Activated CD4-positive, alpha-beta T cell treated with anti-CD3 and anti-CD28 coated beads, Interleukin-2, amount 50 U/mL, for 24 hours (primary cell): ENCODE measurements around the gene GTF2F1.
"Not testable (repeated sequence)": the region's sequence is repeated elsewhere in the genome, so short reads cannot be mapped to it uniquely, and the experiment has no call there.

ENCODE experiments used
- DNase-seq, 2 donors: peaks; one replicate each; pipeline ENCODE4 v3.0.0-alpha.2; 2020; ENCODE audit warnings: low read depth in 1 of 2, low spot score in 1 of 2

Gene GTF2F1, protein sequence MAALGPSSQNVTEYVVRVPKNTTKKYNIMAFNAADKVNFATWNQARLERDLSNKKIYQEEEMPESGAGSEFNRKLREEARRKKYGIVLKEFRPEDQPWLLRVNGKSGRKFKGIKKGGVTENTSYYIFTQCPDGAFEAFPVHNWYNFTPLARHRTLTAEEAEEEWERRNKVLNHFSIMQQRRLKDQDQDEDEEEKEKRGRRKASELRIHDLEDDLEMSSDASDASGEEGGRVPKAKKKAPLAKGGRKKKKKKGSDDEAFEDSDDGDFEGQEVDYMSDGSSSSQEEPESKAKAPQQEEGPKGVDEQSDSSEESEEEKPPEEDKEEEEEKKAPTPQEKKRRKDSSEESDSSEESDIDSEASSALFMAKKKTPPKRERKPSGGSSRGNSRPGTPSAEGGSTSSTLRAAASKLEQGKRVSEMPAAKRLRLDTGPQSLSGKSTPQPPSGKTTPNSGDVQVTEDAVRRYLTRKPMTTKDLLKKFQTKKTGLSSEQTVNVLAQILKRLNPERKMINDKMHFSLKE

DNA sequence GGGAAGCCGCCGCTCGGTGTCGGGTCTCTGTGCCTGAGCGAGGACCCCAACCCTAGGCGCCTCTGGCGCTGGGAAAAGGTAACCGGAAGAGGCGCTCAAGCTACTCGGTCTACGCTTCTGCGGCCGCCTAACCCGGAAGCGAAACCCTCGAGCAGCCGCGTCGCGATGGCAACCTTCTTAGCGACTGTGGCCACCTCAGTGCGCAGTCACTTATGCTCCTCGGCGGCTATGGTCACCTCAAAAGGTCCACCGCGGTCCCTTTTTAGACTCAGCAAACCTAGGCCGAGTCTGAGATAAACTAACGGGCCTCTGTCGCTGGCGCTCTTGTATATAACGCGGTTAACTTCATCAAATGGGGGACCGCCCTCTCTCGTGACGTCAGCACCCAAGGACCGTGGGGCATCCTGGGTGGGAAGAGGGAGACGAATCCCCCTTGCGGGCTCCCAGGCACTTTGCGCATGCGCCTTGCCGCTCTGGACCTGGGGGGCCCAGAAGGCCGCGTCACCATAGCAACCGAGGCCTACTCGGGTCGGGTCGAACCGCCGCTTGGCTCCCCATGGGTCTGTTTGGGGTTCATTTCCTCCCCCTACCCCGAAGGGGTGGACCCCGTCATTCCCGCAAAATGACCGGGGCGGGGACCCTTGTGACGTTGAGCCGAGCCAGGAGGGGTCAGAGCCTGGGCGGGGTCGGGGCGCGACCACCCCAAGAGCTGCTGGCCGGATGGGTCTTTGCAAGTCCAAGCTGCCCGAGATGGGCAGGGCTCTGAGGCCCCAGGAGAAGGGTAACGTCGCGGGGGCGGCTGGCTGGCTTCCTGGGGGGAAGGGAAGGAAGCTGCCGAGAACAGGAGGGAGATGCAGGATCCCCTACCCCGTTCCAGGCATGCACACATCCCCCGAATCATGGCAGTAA lies at the start of gene GTF2F1:
Gene GTF2F1, minus strand, starts transcription at position 91 of the 909 bp plus-strand sequence. CDS start 169 bp downstream, outside the sequence.
- peak; percentile 89 to 90 for DNase-seq

DNA sequence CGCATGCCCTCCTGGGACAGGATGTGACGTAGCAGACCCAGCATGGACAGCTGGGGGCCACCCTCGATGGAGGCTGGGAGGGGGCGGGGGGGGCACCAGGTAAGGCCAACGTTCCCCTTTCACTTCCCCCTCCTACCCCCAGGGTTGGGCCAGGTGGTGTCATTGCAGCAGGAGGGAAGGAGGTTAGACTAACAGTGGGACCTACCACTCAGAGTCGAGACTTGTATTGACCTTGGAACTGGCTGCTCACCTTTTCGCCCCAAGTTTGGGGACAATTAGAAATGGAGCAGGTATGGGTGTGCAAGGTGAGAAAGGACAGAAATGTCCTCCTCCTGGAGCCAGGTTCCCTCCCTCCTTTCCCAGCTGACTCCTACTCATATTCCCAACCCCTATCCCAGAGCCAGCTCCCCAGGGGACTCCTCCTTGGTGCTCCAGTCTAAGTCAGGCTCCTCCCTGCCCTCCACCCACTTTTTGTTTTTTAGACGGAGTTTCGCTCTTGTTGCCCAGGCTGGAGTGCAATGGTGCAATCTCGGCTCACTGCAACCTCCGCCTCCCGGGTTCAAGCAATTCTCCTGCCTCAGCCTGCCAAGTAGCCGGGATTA lies 49.2 kb upstream of the GTF2F1 start:
- no peak for DNase-seq

DNA sequence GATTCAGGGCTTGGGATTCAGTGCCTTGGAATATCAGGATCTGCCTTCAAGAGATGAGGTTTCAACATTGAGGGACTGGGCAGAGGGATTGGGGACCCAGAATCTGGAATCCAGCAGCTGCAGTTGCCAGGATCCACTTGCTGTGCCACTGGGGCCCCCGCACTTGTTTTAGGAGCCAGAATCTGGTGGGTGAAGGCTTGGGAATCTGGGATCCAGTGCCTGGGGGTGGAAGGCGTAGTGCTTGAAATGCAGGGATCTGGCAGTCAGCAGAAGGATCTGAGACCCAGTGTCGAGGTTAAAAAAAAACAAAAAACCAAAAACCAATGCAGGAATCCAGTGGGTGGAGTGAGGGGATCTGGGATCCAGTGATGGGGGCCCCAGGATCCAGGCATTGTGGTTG lies 47.9 kb upstream of the GTF2F1 start:
- no peak for DNase-seq

DNA sequence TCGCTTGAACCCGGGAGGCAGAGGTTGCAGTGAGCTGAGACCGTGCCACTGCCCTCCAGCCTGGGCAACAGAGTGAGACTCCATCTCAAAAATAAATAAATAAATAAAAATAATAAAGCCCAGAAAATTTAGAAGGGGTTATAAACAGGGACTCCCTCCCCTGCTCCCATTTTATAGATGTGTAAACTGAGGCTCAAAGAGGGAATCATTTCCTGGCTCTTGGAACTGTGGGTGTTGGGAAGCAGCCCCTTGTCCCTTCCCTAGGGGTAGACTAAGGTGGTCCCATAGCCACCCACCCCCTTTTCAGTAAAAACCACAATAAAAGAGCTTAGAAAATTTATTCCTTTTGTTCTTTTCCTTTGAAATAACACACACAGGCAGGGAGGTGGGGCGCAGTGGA lies 46.8 kb upstream of the GTF2F1 start:
- DNase-seq, result no peak

DNA sequence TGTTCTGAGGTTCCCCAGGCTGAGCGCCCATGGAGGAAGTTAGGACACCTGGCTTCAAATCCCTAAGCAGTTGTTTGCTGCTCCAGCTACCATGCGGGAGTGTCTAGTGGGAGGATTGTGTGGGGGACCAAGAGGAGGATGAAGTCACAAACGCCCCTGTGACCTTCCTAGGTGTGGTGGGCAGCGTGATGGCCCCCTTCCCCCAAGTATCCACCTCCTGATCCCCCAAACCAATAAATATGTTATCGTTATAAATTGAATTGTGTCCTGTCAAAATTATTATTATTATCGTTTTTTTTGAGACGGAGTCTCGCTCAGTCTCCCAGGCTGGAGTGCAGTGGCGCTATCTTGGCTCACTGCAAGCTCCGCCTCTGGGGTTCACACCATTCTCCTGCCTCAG lies 40.7 kb upstream of the GTF2F1 start, which contains the start of gene SLC25A41:
Gene SLC25A41, minus strand, starts transcription at position 101 of the 400 bp plus-strand sequence. Its CDS starts 70 bp downstream, at position 31.
- DNase-seq, result no peak

DNA sequence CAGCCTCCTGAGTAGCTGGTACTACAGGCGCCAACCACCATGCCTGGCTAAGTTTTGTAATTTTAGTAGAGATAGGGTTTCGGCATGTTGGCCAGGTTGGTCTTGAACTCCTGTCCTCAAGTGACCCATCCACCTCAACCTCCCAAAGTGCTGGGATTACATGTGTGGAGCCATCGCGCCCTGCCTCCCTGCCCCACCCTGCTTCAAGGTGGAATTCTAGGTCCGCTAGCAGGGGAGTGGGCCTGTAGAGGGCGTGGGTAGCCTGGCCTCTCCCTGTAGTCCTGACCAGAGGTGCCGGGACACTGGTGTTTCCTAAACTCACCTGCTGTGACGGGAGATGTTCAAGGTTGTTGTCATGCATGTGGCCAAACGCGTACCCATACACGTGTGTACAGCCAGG lies 40.2 kb upstream of the GTF2F1 start:
- no peak for DNase-seq

DNA sequence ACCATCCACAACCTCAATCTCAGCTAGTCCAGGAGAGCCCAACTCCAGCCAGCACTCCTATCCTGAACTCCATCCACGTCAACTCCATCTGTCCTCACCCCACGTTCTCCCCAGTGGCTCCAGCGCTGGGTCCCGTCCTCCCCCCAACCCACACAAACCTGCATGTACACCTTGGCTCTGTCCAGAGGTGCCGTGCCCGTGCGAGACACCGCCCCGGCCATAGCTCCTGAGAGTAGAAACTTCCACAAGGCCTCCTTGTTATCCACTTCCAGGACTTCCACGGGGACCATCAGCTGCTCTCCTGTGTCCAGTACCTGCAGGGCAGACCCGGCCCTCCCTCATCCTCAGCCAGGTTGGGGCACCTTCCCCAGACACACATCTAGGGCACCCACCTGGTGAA lies 38.9 kb upstream of the GTF2F1 start:
- no peak for DNase-seq

DNA sequence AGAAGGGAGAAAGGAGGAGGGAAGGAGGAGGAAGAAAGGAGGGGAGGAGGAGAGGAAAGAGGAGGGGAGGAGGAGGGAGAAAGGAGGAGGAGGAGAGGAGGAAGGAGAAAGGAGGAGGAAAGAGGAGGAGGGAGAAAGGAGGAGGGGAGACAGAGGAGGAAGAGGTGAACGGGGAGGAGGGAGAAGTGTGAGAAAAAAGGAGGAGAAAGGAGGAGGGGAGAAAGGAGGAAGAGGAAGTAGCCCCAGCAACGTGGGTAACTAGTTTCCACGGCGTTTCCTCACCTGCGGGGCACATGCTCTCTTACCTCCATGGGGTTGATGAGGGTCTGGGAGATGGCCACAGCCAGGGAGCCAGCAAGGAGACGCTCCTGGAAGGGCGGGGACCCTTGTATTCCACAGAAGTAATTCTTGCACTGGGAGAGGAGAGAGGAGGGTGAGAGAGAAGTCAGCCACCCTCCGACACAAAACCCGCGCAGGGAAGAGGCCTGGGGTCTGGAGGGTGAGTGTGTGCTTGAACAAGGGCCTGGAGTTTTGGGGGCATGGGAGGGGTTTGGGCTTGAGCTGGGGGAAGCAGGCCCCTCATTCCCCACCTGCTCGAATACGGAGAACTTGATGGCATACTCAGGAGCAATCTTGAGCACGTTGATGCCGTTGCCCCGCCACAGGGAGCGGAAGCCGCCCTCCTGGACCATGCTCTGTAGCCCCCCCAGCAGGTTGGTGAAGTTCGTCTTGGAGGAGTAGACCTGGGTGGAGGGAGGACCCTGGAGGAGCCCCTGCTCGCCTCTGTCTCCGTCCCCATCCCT lies 36.7 kb upstream of the GTF2F1 start:
- no peak for DNase-seq

DNA sequence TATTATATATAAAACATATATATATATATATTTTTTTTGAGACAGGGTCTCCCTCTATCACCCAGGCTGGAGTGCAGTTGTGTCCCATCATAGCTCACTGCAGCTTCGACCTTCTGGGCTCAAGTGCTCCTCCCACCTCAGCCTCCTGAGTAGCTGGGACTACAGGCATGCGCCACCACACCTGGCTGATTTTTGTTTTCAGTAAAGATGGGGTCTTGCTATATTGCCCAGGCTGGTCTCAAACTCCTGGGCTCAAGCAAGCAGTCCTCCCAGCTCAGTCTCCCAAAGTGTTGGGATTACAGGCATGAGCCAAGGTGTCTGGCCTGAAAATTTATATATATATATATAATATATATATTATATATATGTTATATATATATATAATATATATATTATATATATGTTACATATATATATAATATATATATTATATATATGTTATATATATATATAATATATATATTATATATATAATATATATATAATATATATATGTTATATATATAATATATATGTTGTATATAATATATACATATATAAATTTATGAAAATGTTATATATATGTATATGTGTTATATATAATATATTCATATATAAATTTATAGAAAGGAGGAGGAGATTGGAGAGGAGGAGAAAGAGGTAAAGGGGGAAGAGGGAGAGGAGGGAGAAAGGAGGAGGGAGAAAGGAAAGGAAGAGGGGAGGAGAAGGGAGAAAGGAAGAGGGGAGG lies 35.9 kb upstream of the GTF2F1 start:
- not testable (repeated sequence) for DNase-seq

DNA sequence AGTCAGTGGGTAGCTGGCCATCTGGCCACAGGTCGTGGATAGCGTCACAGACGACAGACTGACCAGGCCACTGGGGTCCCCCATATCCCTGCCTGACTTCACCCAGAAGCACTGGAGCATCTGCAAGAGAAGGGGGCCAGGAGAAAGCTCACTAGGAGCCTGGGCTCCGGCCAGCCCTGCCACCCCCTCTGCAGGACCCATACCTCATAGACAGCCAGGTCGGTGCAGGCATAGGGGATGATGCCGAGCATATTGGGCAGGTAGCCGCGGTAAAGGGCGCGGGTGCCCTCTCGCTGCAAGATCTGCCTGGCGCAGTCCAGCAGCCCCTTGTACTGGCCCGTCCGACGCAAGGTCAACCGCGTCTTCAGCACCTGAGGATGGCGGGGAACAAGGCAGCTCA lies 34.2 kb upstream of the GTF2F1 start:
- no peak for DNase-seq

DNA sequence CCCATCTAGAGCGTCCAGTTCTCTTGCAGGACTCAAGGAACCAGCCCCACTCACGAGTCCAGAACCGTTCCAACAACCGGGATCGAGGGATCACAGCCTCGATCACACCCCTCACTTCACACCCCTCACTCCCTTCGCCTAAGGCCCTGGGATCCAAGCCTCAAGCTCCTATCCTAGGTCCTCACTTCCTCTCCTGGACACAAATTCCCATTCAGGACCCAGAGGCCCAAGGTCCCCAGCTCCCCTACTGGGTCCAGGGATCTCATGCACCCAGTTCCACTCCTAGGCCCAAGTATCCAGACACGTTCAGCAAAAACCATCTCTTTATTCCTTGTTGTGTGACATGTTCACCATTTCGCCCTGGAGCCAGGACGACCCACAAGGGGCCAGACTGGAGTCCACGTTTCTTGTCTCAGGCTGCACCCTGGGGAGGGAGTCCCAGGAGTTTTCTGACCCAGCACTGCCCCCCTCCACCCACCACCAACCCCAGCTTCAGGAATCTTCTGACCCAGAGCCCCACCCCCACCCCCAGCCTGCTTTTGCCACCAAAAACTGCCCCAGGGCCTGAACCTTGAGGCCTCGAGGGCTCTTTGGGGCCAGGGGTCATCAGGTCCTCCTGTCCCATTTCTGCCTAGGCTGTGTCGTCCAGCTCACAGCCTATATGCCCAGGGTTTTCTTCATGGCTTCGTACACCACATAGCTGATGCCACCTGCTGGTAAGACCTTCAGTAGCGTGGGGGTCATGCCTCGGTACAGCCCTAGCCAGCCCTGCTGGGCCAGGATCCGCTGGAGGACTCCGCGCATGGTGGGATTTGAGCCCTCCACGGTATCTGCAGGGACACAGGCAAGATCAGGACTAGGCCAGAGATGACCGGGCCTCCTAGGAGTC lies 33.0 kb upstream of the GTF2F1 start:
- no peak for DNase-seq

DNA sequence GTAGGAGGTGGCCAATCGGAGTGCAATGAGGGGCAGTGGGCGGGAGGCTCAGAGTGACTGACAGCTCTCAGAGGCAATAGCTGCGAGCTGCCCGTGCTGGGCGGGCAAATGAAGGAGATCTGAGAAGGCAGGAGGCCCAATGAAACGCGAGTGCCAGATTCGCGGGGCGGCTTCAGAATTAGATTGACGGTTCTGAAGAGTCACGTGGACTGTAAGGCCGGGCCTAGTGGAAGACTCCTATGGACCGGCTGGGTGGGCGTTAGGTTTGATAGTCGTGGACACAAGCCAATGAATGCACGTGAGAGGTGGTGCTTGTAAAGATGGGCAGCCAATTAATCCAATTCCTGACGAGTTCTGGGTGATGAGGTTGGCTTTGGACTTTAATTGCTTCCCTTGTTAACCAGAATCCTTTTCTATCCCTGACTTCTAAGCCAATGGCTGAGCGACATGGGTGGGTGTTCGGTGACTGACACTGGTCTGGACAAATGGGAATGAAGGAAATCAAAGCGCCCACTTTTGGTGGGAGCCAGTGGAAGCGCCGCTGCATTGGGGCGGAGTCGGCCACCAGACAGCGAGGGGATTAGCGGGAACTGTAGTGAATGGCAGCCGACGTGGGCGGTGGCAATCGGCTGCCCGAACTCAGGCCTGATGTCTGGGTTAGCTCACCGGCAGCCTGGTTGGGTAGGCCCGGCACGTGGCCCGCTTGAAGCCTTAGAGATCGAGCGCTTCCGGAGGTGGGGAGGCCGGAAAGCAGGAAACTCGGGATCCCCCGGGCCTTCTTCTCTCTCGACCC lies 32.2 kb upstream of the GTF2F1 start:
- DNase-seq, result peak; percentile 93 to 99

DNA sequence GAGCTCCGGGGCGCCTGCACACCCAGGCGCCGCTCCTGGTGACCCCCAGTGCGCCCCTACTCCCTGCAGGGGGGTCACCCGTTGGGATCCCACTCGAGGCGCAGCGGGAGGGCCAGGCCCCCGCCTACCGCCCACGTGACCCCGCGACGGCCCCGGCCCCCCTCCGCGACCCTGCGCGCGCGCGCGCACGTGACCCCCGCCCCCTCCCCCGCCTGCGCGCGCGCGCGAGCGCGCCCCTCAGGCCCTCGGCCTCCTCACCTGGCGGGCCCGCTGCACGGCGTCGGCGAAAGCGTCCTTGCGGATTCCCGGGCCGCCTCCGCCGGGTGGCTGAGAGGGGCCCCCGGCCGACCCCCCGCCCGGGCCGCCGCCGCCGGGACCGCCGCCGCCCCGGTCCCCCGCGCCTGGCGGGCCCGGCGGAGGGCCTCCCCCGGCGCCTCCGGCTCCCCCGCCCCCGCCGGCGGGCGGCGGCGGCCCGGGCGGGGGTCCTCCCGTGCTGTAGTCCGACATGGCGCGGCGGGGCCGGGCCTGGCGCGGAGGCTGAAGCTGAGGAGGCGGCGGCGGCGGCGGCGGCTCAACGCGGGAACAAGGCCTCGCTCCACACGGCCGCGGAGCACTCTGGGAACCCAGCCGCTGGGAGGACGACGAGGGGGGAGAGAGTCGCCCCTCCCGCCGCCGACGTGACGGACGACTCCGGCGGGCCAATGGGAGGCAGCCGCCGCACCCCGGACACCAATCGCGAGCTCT lies 31.4 kb upstream of the GTF2F1 start, which contains the start of gene KHSRP:
Gene KHSRP, minus strand, starts transcription at position 617 of the 744 bp plus-strand sequence. Its CDS starts 110 bp downstream, at position 507.
- no peak for DNase-seq

DNA sequence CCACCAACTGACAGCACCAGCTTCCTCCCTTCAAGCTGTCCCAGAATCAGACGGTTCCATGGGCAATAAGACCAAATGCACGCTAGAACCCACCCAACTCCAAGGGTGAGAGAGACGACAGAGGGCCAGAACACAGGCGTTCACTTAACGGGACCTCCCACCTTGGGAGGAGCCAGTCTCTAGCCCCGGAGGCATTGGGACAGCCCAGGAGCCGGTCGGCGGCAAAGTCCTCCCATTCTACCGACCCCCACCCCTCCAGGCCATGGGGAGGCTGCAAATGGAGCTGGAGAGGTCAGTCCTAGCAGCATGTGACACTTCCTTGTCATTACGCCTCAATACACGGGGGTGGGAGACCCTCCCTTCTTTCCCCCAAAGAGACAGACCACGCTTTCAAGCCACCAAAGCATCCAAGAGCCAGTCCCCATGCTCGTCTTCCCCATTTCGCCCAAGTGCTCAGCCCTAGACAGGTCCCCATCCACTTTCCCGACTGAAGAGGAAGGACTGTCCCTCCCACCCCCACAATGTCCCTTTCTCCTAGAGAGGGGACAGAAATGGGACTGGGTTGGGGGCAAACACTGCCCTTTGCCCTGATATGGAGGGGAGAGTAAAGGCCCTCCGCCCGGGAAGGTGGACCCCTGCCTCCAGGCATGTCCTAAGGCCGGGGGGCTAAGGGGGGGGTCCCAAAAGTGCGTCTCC lies 30.7 kb upstream of the GTF2F1 start:
- DNase-seq, result peak in 1 of 2 donors; percentile 32

DNA sequence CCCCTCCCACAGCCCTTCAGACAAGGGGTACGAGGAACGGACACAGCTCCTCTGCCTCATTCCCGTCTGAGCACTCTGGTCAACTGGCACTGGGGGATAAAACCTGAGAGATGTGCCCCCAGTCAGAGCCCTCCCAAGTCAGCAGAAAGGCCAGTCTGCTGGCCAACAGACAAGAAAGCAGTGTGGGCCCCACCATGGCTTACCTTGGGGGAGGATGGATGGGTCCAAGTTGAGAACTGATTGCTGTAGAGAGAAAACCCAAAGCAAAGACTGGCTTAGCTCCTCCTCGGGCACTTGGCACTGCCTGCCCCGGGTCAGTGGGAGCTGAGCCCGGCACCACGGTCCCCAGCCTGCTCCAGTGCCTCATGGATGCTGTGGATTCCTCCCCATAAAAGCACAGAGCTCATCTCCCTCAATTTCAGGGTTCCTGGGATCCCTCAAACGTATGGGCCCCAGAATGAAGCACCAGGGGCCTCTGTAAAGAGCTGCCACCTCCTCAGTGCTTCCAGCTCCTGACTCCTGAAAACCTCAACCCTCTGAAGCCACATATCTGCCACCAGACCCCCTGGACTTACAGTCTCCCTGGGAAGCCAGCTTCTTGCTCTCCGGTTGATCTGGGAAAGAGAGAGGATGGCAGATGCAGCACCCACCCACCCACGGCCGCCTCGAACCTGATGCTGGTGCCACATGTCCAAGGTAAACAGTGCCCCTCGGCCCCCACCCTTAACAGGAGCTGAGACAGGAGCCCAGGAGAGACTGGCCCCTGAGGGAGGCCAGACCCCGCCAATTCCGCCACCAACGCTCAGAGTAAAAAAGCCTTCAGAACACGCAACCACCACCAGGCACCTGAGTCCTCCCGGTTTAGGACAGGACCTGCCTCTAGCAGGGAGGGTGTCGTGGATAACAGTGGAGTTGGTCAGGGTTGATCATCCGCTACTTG lies 28.4 kb upstream of the GTF2F1 start:
- DNase-seq, result no peak

DNA sequence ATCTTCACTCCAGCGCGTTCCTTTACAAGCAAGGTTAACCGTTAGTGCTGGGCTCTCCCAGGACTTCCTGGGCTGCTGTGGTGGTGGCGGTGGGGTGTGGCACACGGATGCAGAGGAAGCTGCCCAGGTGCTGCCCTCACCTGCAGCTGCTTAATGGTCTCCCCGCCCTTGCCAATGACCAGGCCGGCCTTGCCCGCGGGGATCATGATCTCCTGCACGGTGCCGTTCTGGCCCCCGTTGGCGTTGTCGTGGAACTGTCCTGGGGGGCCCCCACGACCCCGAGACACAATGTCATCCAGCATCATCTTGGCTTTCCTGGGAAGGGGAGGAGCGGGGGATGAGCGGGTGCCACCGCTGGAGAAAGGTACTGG lies 25.6 kb upstream of the GTF2F1 start:
- no peak for DNase-seq
